ENCODE results near the gene ADRA2B. TPM values are rescaled to one million over a fixed set of nuclear protein-coding genes. Genes with fewer than 3 reads are reported as not detected.

ADRA2B gene
- polyA plus RNA-seq, 2 of the 4 experiments (the other 2 are of a cell fraction) = 0.03 to 0.05 TPM

DNA sequence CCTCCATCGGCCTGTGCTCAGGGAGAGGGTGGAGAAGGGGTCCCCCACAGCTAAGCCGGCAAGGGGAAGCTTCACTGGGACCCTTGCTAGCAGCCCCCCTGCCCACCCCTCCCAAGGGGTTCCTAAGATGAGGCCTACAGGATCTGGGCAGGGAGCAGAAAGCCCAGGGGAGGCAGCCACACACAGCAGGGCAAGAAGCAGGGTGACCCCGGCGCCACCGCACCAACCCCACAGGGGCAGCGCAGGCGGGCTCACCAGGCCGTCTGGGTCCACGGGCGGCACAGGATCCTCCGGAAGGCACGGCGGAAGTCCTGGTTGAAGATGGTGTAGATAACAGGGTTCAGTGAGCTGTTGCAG is 1.8 kb downstream of the ADRA2B start:
- DNase-seq (ENCODE audit: low read depth in 1 of 2, low spot score in 1 of 2) (no peak), FAIRE-seq (no peak), ATAC-seq (no peak)
- Histone ChIP-seq H3K9me3 (no peaks in the 10 kb centered on the region), H3K4me1 (peaks cover 4% of the 10 kb centered on the region; the same call in 2 of the 3 replicates), H3K27ac (no peak overlapping the region), H3K4me2 (no peak overlapping the region), H3K4me3 (no peak overlapping the region)
- CTCF ChIA-PET = interaction anchor here (0.9 to 9.6 kb wide), 3 partner anchors 13 to 60 kb away, joined by 3 to 126 read pairs (median 5); partner anchors contain the start of gene ASTL
- 90% methylated on average over 10 of the region's 13 CpGs for WGBS (ENCODE audit: missing lambda C conversion rate)
- no peak for TF ChIP-seq TFCP2L1 (CRISPR knock-in tag; IDR thresholded peaks at IDR 0.05)
- TF ChIP-seq MYC (IDR thresholded peaks at IDR 0.05; ENCODE audit: borderline replicate concordance, low read length) = no peak
- TF ChIP-seq ZNF302 (CRISPR knock-in tag; IDR thresholded peaks at IDR 0.05) = no peak
- TF ChIP-seq RFX5 (IDR thresholded peaks at IDR 0.05) = no peak
- TF ChIP-seq CHD4 (IDR thresholded peaks at IDR 0.05; ENCODE audit: borderline replicate concordance) = no peak
- no peak for TF ChIP-seq HDAC2 (IDR thresholded peaks at IDR 0.05)
- TF ChIP-seq, protein P1, sequence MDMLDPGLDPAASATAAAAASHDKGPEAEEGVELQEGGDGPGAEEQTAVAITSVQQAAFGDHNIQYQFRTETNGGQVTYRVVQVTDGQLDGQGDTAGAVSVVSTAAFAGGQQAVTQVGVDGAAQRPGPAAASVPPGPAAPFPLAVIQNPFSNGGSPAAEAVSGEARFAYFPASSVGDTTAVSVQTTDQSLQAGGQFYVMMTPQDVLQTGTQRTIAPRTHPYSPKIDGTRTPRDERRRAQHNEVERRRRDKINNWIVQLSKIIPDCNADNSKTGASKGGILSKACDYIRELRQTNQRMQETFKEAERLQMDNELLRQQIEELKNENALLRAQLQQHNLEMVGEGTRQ (IDR thresholded peaks at IDR 0.05) = no peak
- TF ChIP-seq RCOR1 (IDR thresholded peaks at IDR 0.05; ENCODE audit: low read depth, low read length) = no peak
- no peak for TF ChIP-seq KDM1A (IDR thresholded peaks at IDR 0.05; ENCODE audit: low read depth)
- TF ChIP-seq, protein P2, sequence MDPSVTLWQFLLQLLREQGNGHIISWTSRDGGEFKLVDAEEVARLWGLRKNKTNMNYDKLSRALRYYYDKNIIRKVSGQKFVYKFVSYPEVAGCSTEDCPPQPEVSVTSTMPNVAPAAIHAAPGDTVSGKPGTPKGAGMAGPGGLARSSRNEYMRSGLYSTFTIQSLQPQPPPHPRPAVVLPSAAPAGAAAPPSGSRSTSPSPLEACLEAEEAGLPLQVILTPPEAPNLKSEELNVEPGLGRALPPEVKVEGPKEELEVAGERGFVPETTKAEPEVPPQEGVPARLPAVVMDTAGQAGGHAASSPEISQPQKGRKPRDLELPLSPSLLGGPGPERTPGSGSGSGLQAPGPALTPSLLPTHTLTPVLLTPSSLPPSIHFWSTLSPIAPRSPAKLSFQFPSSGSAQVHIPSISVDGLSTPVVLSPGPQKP (IDR thresholded peaks at IDR 0.05; ENCODE audit: low read depth, low read length) = no peak
- no peak for TF ChIP-seq HOXB5 (CRISPR knock-in tag; IDR thresholded peaks at IDR 0.05)
- no peak for TF ChIP-seq RNF2 (IDR thresholded peaks at IDR 0.05; ENCODE audit: borderline replicate concordance, low read depth)
- no peak for TF ChIP-seq TP53 (CRISPR knock-in tag; IDR thresholded peaks at IDR 0.05)
- no peak for TF ChIP-seq RARB (CRISPR knock-in tag; IDR thresholded peaks at IDR 0.05)
- no peak for TF ChIP-seq EHF (CRISPR knock-in tag; IDR thresholded peaks at IDR 0.05)
- TF ChIP-seq, protein P3, sequence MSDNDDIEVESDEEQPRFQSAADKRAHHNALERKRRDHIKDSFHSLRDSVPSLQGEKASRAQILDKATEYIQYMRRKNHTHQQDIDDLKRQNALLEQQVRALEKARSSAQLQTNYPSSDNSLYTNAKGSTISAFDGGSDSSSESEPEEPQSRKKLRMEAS (IDR thresholded peaks at IDR 0.05) = no peak
- no peak for TF ChIP-seq JUNB (IDR thresholded peaks at IDR 0.05)
- POLR2A ChIA-PET = no interaction called here

DNA sequence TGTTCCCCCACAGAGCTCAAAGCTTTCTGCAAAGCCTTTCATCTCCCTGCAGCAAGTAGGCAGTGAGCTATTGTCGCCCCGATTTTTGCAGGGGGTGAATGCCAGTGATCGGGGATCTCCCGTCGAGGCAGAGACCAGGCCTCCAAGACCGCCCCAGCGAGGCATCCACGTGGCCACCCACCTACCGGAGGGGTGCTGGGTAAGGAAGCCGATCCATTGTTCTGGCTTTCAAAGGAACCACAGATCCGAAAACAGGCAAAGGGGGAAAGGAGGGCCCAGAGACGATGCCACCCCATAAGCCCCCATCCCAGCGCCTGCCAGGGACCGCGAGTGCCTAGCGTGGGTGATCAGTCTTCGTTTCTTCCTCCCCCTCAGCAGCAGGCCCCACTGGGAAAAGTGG is 2.4 kb downstream of the ADRA2B start:
- CTCF ChIA-PET = interaction anchor here (1.4 to 9.6 kb wide), 2 partner anchors 12 to 92 kb away, joined by 3 to 126 read pairs; no protein-coding TSS in a partner anchor

More for the DNA sequence above, 2.4 kb downstream of the ADRA2B start:
- POLR2A ChIA-PET = no interaction called here
- TF ChIP-seq CBX8 (IDR thresholded peaks at IDR 0.05) (no peak), TFCP2L1 (CRISPR knock-in tag; IDR thresholded peaks at IDR 0.05) (no peak), SMC3 (IDR thresholded peaks at IDR 0.05) (no peak)
- TF ChIP-seq, protein P4, sequence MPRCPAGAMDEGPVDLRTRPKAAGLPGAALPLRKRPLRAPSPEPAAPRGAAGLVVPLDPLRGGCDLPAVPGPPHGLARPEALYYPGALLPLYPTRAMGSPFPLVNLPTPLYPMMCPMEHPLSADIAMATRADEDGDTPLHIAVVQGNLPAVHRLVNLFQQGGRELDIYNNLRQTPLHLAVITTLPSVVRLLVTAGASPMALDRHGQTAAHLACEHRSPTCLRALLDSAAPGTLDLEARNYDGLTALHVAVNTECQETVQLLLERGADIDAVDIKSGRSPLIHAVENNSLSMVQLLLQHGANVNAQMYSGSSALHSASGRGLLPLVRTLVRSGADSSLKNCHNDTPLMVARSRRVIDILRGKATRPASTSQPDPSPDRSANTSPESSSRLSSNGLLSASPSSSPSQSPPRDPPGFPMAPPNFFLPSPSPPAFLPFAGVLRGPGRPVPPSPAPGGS (IDR thresholded peaks at IDR 0.05) = no peak
- TF ChIP-seq, protein P2 (IDR thresholded peaks at IDR 0.05; ENCODE audit: low read depth, low read length) = no peak
- TF ChIP-seq, protein P5, sequence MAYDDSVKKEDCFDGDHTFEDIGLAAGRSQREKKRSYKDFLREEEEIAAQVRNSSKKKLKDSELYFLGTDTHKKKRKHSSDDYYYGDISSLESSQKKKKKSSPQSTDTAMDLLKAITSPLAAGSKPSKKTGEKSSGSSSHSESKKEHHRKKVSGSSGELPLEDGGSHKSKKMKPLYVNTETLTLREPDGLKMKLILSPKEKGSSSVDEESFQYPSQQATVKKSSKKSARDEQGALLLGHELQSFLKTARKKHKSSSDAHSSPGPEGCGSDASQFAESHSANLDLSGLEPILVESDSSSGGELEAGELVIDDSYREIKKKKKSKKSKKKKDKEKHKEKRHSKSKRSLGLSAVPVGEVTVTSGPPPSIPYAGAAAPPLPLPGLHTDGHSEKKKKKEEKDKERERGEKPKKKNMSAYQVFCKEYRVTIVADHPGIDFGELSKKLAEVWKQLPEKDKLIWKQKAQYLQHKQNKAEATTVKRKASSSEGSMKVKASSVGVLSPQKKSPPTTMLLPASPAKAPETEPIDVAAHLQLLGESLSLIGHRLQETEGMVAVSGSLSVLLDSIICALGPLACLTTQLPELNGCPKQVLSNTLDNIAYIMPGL (CRISPR knock-in tag; IDR thresholded peaks at IDR 0.05; ENCODE audit: borderline replicate concordance) = no peak
- no peak for FAIRE-seq
- DNase-seq (ENCODE audit: low read depth in 1 of 2, low spot score in 1 of 2) = no peak
- Histone ChIP-seq H3K27ac (no peak overlapping the region), H3K4me2 (no peak overlapping the region), H3K4me1 (peaks cover 4% of the 10 kb centered on the region; the same call in 2 of the 3 replicates), H3K9me3 (no peaks in the 10 kb centered on the region), H3K4me3 (no peak overlapping the region)
- ATAC-seq = no peak
- 79% methylated on average over 17 of the region's 17 CpGs for WGBS (ENCODE audit: missing lambda C conversion rate)
